ENCODE measurements around the gene SPC24. TPM values are rescaled to one million over a fixed set of nuclear protein-coding genes. Genes with fewer than 3 reads are reported as not detected.

The SPC24 gene
- total RNA-seq (10 to 100 TPM in 1 of 9 donors, 1 to 10 TPM in 7, under 1 TPM in 1; 0.60 to 16.5 (median 4.9) TPM), polyA plus RNA-seq (1 to 10 TPM in 2 of 3 donors, under 1 TPM in 1; 0.84 to 9.8 (median 1.7) TPM)
- long read RNA-seq, donor 1, partial matches to known transcripts: 0 of 3 reads
- long read RNA-seq, donor 1, other reads (novel, unspliced or antisense): 0 of 3 reads
- long read RNA-seq, donor 2, partial matches to known transcripts: 0 of 2 reads
- long read RNA-seq, donor 2, other reads (novel, unspliced or antisense): 0 of 2 reads
- long read RNA-seq, donor 3, partial matches to known transcripts: 0 of 1 reads
- long read RNA-seq, donor 3, other reads (novel, unspliced or antisense): 0 of 1 reads
- long read RNA-seq, donor 4, partial matches to known transcripts: 0 of 6 reads
- long read RNA-seq, donor 4, other reads (novel, unspliced or antisense): 4 of 6 reads
- long read RNA-seq, donor 5: 0 reads
- long read RNA-seq, donor 6, partial matches to known transcripts: 0 of 2 reads
- long read RNA-seq, donor 6, other reads (novel, unspliced or antisense): 2 of 2 reads
- long read RNA-seq, donor 7: 0 reads
- long read RNA-seq, donor 8, partial matches to known transcripts: 1,155 of 1,159 reads
- long read RNA-seq, donor 8, other reads (novel, unspliced or antisense): 0 of 1,159 reads
- long read RNA-seq, donor 9: 0 reads
- long read RNA-seq, donor 10, partial matches to known transcripts: 7 of 8 reads
- long read RNA-seq, donor 10, other reads (novel, unspliced or antisense): 0 of 8 reads

DNA sequence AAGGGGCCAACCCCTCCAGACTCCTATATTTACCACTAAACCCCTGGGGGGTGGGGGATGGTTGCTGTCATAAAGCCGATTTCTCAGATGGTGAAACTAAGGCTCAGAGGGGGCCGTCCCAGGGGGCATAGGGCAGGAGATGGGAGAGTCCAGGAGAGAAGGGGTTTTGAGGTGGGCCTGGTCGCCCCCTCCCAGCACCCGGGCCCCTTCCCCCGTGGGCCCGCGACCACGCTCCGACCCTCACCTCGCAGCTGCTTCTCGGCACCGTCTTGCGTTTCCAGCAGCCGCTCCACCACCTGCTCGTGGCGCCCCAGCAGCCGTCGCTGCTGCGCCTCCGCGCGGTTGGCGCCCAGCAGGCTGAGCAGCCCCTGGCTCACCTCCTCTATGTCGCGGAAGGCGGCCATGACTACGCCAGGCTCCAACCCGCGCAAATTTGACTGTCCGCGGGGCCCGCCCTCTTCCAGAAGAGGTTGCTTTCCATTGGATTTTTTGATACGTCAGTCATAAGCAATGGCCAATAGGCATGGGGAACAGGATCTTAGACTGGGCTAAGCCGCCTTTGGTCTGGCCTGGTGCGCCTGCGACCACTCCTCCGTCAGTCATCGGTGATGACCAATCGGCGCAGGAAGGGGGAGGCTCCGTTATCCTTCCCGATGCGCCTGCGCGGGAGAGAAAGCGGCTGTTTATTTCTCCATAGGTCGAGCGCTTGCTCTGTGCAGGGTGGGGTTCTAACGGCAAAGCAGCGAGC is at the start of gene SPC24:
SPC24 (minus strand) TSS at position 410 of the 748 bp plus-strand sequence; CDS start at position 404, 6 bp downstream.
- Histone ChIP-seq H3K36me3 (replicated peaks in 1 of 2) (no peaks in the 10 kb centered on the region), H3K4me3 (peak within 1 kb of the TSS in 2 of 4 donors; percentile 39 to 71), H3K4me1 (replicated peaks in 1 of 2) (peaks cover 27 to 60% of the 10 kb centered on the region in 2 donors), H3K27me3 (no peaks in the 10 kb centered on the region), H3K9me3 (replicated peaks in 1 of 3) (no peaks in the 10 kb centered on the region), H3K27ac (peak within 1 kb of the TSS in 3 of 5 donors; percentile 23 to 66 (median 52))
- intact Hi-C loops (cut with DNase I): no loop called here
- 0 to 1% (median 1%) methylated on average over 7 to 50 of the region's 50 CpGs for WGBS, 4 donors
- peak; percentile 94 to 98 (median 98) for DNase-seq
- TF ChIP-seq POLR2A (IDR thresholded peaks at IDR 0.05) (no peak), CTCF (IDR thresholded peaks at IDR 0.05) (no peak)

DNA sequence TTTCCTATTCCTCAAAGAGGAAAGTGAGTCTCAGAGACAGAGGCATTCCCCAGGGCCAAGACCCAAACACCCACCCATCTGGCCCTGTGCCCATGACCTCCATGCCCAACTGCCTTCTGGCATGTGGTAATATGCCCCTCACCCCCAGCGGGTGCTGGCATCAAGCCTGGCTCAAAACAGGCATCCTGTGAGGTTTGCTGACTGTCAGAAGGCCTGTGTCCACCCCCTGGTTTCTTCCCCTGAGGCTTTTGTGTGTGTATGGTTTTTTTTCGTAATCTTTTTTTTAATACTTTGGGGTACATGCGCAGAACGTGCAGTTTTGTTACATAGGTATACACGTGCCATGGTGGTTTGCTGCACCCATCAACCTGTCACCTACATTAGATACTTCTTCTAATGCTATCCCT is 49.4 kb upstream of the SPC24 start:
- DNase-seq: peak; percentile 50 to 82 (median 79)
- H3K27me3 ChIP-seq: no peaks in the 10 kb centered on the region
- WGBS, 4 donors: 29 to 49% (median 32%) methylated on average over 5 of the region's 5 CpGs
- H3K4me1 ChIP-seq (replicated peaks in 1 of 2): peaks cover 18 to 32% of the 10 kb centered on the region in 2 donors
- H3K27ac ChIP-seq: peak overlapping the region in 3 of 5 donors; percentile 88 to 93 (median 92)
- no peaks in the 10 kb centered on the region for H3K9me3 ChIP-seq (replicated peaks in 1 of 3)
- intact Hi-C loops (cut with DNase I): loop anchor here (2.0 to 10.0 kb wide), 3 partner anchors 66 to 170 kb away; no protein-coding TSS in a partner anchor
- TF ChIP-seq CTCF (IDR thresholded peaks at IDR 0.05): no peak
- TF ChIP-seq POLR2A (IDR thresholded peaks at IDR 0.05): no peak
- H3K4me3 ChIP-seq: no peak overlapping the region
- no peaks in the 10 kb centered on the region for H3K36me3 ChIP-seq (replicated peaks in 1 of 2)

DNA sequence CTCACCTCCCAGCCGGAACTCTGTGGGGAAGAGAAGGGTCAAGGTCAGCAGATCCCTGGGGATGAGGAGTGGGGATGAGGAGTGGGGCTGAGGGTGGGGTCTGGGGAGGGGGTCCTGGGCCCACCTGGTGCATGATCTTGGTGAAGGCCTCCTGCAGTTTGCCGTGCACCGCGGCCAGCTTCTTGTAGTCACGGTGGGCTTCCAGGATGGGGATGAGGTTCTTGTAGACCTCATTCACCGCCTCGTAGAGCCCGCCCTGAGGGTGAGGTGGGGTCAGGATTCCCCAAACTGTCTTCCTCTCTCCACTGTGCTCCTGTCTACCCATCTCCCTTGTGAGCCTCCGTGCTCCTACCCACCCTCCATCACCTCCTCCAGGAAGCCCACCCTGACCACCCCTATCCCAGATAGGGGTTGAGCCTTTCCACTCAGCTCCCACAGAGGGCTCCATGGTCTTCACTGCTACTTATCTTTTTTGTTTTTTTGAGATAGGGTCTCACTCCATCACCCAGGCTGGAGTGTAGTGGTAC is 48.6 kb upstream of the SPC24 start:
- TF ChIP-seq CTCF (IDR thresholded peaks at IDR 0.05) (peak in 1 of 6 experiments; percentile 15), POLR2A (IDR thresholded peaks at IDR 0.05) (no peak)
- H3K4me3 ChIP-seq: no peak overlapping the region

More for the DNA sequence above, 48.6 kb upstream of the SPC24 start:
- H3K9me3 ChIP-seq (replicated peaks in 1 of 3): no peaks in the 10 kb centered on the region
- intact Hi-C loops (cut with DNase I): loop anchor here (2.0 to 10.0 kb wide), 3 partner anchors 65 to 169 kb away; no protein-coding TSS in a partner anchor
- H3K36me3 ChIP-seq (replicated peaks in 1 of 2): no peaks in the 10 kb centered on the region
- H3K4me1 ChIP-seq (replicated peaks in 1 of 2): peaks cover 18 to 33% of the 10 kb centered on the region in 2 donors
- 62 to 81% (median 68%) methylated on average over 4 to 9 of the region's 9 CpGs for WGBS, 4 donors
- no peak for DNase-seq
- H3K27ac ChIP-seq: peak overlapping the region in 4 of 5 donors; percentile 76 to 93 (median 90)
- H3K27me3 ChIP-seq: no peaks in the 10 kb centered on the region
